GM18526 (cell line): ENCODE data around the gene DTNA.

Experiments used
- POLR2A ChIP-seq: IDR thresholded peaks from 3 replicates; pipeline ENCODE4 v1.6.1; 2011; ENCODE audit not compliant: insufficient read length; ENCODE audit errors: extremely low read depth

Gene DTNA

GRCh38 chr18:34757666-34758065 is 47.6 kb downstream of the DTNA start:
- no peak for TF ChIP-seq POLR2A

GRCh38 chr18:34758378-34758948 is 48.4 kb downstream of the DTNA start:
- no peak for TF ChIP-seq POLR2A

DNA sequence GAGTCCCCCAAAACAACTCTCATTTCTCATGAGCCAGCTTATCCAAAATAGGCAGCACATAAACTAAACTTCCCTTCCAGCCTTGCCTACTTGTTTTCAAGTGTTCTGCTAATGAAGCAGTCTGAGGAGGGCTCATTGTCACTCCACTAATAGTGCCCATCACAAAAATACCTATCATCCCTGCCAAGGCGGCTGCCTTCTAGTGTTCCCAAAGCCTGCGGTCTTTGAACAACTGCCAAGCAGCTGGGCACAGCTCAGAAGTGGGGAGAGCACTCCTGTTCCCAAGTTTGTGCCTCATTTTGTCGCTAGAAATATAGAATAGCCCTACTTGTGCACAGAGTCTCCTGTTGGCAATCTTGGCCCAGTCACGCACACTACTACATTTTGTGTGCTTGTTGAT is 50.3 kb downstream of the DTNA start:
- TF ChIP-seq POLR2A: no peak

DNA sequence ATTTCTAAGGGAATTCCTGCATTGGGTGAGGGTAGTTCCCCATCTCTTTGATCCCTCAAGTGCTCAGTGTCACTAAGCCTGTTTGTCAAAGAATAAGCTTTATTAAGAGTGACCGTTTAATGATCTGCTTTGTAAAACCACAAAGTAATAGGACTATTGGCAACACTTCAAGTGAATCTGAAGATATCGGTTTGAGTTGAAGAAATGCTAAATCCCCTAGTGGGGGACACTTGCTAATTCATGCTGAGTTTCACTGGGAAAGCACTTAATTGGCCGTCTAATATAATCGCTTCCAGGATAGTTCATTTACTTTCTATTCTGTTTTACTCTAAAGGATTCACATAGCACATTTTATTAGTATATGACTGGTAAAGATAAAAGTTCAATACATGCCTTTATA is 54.4 kb downstream of the DTNA start:
- TF ChIP-seq POLR2A: no peak

GRCh38 chr18:34767601-34768027 is 57.5 kb downstream of the DTNA start:
- TF ChIP-seq POLR2A: no peak

GRCh38 chr18:34771958-34772357 is 61.9 kb downstream of the DTNA start:
- TF ChIP-seq POLR2A: no peak

- TF ChIP-seq POLR2A: no peak
Measured at GRCh38 chr18:34772887-34773286, 62.8 kb downstream of the DTNA start.

- TF ChIP-seq POLR2A: no peak
Measured at GRCh38 chr18:34773378-34773777, 63.3 kb downstream of the DTNA start.

DNA sequence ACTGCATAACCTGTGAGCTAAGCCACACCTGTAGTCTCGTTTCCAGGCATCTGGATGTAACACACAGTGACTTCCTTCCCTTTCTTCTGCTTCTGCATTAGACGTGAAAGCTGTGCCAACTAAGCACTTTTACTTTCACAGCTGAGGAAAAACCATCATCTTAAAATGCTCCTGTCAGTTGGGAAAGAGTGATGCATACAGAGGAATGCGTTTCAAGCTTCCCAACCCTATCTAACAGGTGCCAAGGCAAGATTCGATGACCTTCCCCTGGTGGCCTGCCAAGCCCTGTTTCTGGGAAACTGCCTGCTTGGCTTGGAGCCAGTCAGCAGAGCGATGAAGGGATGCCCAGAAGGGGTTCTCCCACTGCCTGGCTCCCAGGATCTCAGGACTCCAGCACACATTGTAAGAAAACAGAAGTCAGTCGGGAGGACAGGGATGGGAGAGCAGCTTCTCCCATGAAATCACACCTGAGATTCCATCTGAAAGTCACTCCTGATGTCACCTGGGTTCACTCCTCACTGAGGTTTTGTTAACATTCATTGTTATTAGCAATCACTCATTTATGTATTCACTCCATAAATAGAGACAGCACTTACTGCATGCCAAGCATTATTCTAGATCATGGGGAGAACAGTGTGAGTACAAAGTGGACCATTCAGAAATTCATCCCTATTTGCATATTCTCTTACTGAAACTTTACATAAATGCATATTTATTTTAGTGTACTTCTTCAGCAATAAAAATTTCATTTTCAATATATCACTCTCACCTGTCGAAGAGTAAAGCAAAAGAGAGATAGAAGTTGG is 64.1 kb downstream of the DTNA start:
- no peak for TF ChIP-seq POLR2A

- TF ChIP-seq POLR2A: no peak
Measured at GRCh38 chr18:34775461-34775860, 65.4 kb downstream of the DTNA start.

GRCh38 chr18:34779112-34779511 is 69.0 kb downstream of the DTNA start:
- no peak for TF ChIP-seq POLR2A

DNA sequence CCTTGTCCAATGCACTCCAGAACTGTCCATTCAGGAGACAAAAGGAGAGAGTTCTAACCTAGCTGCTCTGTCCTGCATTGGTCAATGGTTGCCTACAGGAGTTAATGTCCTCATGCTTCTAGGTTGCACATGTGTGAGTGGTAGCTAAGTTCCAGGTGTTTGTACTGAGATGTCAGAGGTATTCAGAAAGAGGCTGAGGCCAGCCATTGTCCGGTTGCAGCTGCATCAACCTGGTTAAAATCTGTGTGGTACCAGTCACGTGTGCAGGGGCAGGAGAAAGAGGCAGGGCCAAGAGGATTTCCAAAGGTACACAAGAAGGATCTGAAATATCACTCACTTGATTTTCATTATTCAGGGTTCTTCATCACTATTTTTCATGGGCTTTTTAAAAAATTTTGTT is 70.8 kb downstream of the DTNA start:
- TF ChIP-seq POLR2A: no peak

DNA sequence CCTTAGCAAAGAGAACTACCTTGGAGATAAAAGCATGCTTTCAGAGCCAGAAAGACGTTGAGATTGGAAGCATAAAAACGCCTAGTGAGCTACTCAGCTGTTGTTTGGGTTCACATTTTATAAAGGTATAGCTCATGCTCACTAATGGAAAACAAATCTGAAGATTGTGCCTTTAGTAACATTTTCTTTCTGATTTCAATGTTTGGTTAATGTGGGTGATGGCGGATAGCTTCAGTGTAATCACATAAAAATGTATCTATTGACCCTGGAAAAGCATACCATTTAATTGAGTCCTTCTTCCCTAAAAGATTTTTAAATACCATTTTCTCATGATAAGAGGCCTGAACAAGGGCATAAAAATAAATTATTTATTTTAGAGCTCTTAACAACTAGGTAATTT is 73.4 kb downstream of the DTNA start:
- TF ChIP-seq POLR2A: no peak

DNA sequence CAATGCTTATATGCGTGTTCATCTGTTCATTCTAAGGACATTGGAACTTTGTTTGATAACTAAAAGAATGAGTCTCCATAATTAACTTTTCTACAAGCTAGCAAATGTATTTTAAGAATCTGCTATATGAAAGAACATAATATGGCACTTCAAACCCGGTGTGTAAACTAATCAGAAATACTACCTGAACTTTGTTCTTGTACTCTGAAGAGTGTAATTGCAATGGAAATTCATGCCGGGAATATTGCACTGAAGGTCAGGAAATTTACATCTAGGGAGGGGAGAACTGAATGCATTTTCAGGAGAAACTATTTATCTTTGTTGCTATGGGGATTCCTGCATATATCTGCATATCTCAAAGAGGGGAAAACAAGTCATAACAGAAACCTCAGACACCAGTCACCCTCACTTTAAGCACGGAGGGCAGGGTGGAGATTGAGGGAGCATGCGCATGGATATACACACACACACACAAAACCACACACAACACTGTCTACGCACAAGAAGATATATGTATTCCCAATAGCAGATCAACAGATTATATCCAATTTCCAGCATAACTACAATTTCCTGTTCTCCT is 76.2 kb downstream of the DTNA start:
- no peak for TF ChIP-seq POLR2A

DNA sequence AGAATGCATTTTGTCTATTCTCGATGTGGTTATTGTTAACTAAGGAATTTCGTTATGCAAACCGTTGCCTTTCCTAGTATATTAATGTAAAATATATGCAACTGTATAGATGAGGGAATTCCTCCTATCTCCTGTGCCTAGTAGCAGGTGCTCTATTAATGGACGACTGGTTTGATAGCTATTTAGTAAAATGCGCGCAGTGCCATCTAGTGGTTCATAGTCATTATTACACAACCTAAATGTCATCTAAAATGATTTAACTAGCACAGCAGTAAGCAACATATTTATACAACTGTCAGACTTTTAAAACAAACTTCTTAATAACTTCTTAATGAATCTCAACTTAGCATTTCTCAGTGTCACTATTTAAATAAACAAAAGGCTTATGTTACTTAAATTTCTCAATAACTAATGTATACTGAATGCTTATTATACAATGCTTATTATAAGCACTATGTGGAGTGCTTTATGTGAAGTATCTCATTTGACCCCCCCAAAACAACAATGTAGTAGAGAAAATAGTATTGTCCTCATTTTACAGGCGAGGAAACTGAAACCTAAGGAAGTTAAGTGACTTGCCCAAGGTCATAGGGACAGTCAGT is 77.9 kb downstream of the DTNA start:
- TF ChIP-seq POLR2A: no peak

- TF ChIP-seq POLR2A: no peak
Measured at GRCh38 chr18:34789768-34790344, 79.8 kb downstream of the DTNA start.
